Measurements from ENCODE around the gene DIS3L2.

Gene DIS3L2

GRCh38 chr2:232207174-232207573 is 245.7 kb downstream of the DIS3L2 start:
- DNase-seq (ENCODE audit: extremely low spot score) = no peak
- TF ChIP-seq HDGF (IDR thresholded peaks at IDR 0.05; ENCODE audit: borderline replicate concordance) (no peak), FOXK2 (IDR thresholded peaks at IDR 0.05) (no peak), BHLHE40 (IDR thresholded peaks at IDR 0.05; ENCODE audit: borderline replicate concordance) (no peak), L3MBTL2 (conservative IDR thresholded peaks at IDR 0.05) (no peak), ELF4 (IDR thresholded peaks at IDR 0.05) (no peak), ARNT (IDR thresholded peaks at IDR 0.05) (no peak)
- POLR2A ChIA-PET = no interaction called here
- CTCF ChIA-PET = no interaction called here

GRCh38 chr2:232210306-232210705 is 248.8 kb downstream of the DIS3L2 start:
- no peak for TF ChIP-seq SP1 (IDR thresholded peaks at IDR 0.05)
- no peak for TF ChIP-seq FOXM1 (IDR thresholded peaks at IDR 0.05; ENCODE audit: borderline replicate concordance)
- no peak for TF ChIP-seq CTBP1 (IDR thresholded peaks at IDR 0.05; ENCODE audit: borderline replicate concordance)
- TF ChIP-seq L3MBTL2 (conservative IDR thresholded peaks at IDR 0.05) = no peak
- no peak for TF ChIP-seq FOXA1 (IDR thresholded peaks at IDR 0.05)
- DNase-seq (ENCODE audit: extremely low spot score) = no peak
- ChIA-PET CTCF (no interaction called here), POLR2A (no interaction called here)

- CTCF ChIA-PET = no interaction called here
- TF ChIP-seq BHLHE40 (IDR thresholded peaks at IDR 0.05; ENCODE audit: borderline replicate concordance) = no peak
- TF ChIP-seq FOXA1 (IDR thresholded peaks at IDR 0.05) = no peak
- TF ChIP-seq CTBP1 (IDR thresholded peaks at IDR 0.05; ENCODE audit: borderline replicate concordance) = no peak
- no peak for TF ChIP-seq SUZ12 (IDR thresholded peaks at IDR 0.05)
- no peak for TF ChIP-seq NFRKB (IDR thresholded peaks at IDR 0.05)
- no peak for TF ChIP-seq PKNOX1 (IDR thresholded peaks at IDR 0.05)
- TF ChIP-seq HDGF (IDR thresholded peaks at IDR 0.05; ENCODE audit: borderline replicate concordance) = no peak
- TF ChIP-seq ZNF384 (IDR thresholded peaks at IDR 0.05) = no peak
- no peak for TF ChIP-seq ELF4 (IDR thresholded peaks at IDR 0.05)
- no peak for TF ChIP-seq FOXM1 (IDR thresholded peaks at IDR 0.05; ENCODE audit: borderline replicate concordance)
- TF ChIP-seq FOXK2 (IDR thresholded peaks at IDR 0.05) = no peak
- no peak for TF ChIP-seq SP1 (IDR thresholded peaks at IDR 0.05)
- no peak for TF ChIP-seq TARDBP (IDR thresholded peaks at IDR 0.05)
- TF ChIP-seq LEF1 (IDR thresholded peaks at IDR 0.05; ENCODE audit: borderline replicate concordance) = no peak
- TF ChIP-seq L3MBTL2 (conservative IDR thresholded peaks at IDR 0.05) = no peak
- TF ChIP-seq ARNT (IDR thresholded peaks at IDR 0.05) = no peak
- POLR2A ChIA-PET = no interaction called here
- DNase-seq (ENCODE audit: extremely low spot score) = no peak
Measured at GRCh38 chr2:232211743-232212686, 250.5 kb downstream of the DIS3L2 start.

GRCh38 chr2:232213176-232213575 is 251.7 kb downstream of the DIS3L2 start:
- no peak for DNase-seq (ENCODE audit: extremely low spot score)
- ChIA-PET POLR2A (no interaction called here), CTCF (no interaction called here)
- TF ChIP-seq TARDBP (IDR thresholded peaks at IDR 0.05) = no peak
- TF ChIP-seq NFRKB (IDR thresholded peaks at IDR 0.05) = no peak
- TF ChIP-seq PKNOX1 (IDR thresholded peaks at IDR 0.05) = no peak
- TF ChIP-seq SP1 (IDR thresholded peaks at IDR 0.05) = no peak
- no peak for TF ChIP-seq L3MBTL2 (conservative IDR thresholded peaks at IDR 0.05)
- TF ChIP-seq ZNF384 (IDR thresholded peaks at IDR 0.05) = no peak
- no peak for TF ChIP-seq ELF4 (IDR thresholded peaks at IDR 0.05)
- no peak for TF ChIP-seq BHLHE40 (IDR thresholded peaks at IDR 0.05; ENCODE audit: borderline replicate concordance)
- no peak for TF ChIP-seq FOXK2 (IDR thresholded peaks at IDR 0.05)
- TF ChIP-seq SUZ12 (IDR thresholded peaks at IDR 0.05) = no peak
- TF ChIP-seq ARNT (IDR thresholded peaks at IDR 0.05) = no peak
- TF ChIP-seq FOXM1 (IDR thresholded peaks at IDR 0.05; ENCODE audit: borderline replicate concordance) = no peak

- TF ChIP-seq HDGF (IDR thresholded peaks at IDR 0.05; ENCODE audit: borderline replicate concordance) (no peak), L3MBTL2 (conservative IDR thresholded peaks at IDR 0.05) (no peak), CTBP1 (IDR thresholded peaks at IDR 0.05; ENCODE audit: borderline replicate concordance) (no peak), LEF1 (IDR thresholded peaks at IDR 0.05; ENCODE audit: borderline replicate concordance) (no peak), ZNF384 (IDR thresholded peaks at IDR 0.05) (no peak), FOXM1 (IDR thresholded peaks at IDR 0.05; ENCODE audit: borderline replicate concordance) (no peak), SUZ12 (IDR thresholded peaks at IDR 0.05) (no peak), NFRKB (IDR thresholded peaks at IDR 0.05) (no peak), FOXK2 (IDR thresholded peaks at IDR 0.05) (no peak), SP1 (IDR thresholded peaks at IDR 0.05) (no peak), FOXA1 (IDR thresholded peaks at IDR 0.05) (no peak), ARNT (IDR thresholded peaks at IDR 0.05) (no peak), ELF4 (IDR thresholded peaks at IDR 0.05) (no peak), TARDBP (IDR thresholded peaks at IDR 0.05) (no peak), PKNOX1 (IDR thresholded peaks at IDR 0.05) (no peak)
- DNase-seq (ENCODE audit: extremely low spot score) = no peak
- CTCF ChIA-PET = no interaction called here
- POLR2A ChIA-PET = no interaction called here
Measured at GRCh38 chr2:232214053-232214452, 252.5 kb downstream of the DIS3L2 start.

- TF ChIP-seq ELF4 (IDR thresholded peaks at IDR 0.05) (no peak), ZNF384 (IDR thresholded peaks at IDR 0.05) (no peak), FOXM1 (IDR thresholded peaks at IDR 0.05; ENCODE audit: borderline replicate concordance) (no peak), L3MBTL2 (conservative IDR thresholded peaks at IDR 0.05) (no peak), FOXK2 (IDR thresholded peaks at IDR 0.05) (no peak), CTBP1 (IDR thresholded peaks at IDR 0.05; ENCODE audit: borderline replicate concordance) (no peak), ARNT (IDR thresholded peaks at IDR 0.05) (no peak), LEF1 (IDR thresholded peaks at IDR 0.05; ENCODE audit: borderline replicate concordance) (no peak), BHLHE40 (IDR thresholded peaks at IDR 0.05; ENCODE audit: borderline replicate concordance) (no peak), PKNOX1 (IDR thresholded peaks at IDR 0.05) (no peak), TARDBP (IDR thresholded peaks at IDR 0.05) (no peak)
- POLR2A ChIA-PET = no interaction called here
- no peak for DNase-seq (ENCODE audit: extremely low spot score)
- CTCF ChIA-PET = no interaction called here
Measured at GRCh38 chr2:232216028-232216427, 254.5 kb downstream of the DIS3L2 start.

All from HEK293T (cell line).